ENCODE results near the gene MYCBP2.

MYCBP2 gene

DNA sequence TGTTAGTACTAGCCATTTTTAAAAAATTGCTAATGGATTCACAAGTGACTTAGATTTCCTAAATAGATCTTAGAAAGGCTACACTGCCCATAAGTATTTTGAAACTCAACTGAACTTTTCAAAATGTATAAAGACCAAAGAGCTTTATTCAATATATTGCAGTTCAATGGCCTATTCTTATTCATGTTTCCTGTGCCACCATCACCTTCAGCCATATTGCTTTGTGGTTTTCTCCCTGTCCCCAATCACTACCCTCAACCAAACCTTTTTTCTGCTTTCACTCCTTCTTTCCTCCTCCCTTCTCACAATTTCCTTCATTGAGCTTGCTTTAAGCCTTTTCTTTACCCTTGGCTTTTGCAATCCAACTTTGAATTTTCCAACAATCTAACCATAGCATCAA is 100.9 kb downstream of the MYCBP2 start:
- no peaks in the 10 kb centered on the region for H3K36me3 ChIP-seq (ENCODE audit: insufficient read depth)
- H3K4me2 ChIP-seq, result no peak overlapping the region
- no peaks in the 10 kb centered on the region for H3K27me3 ChIP-seq (ENCODE audit: insufficient read depth, low read depth)
- H3K4me1 ChIP-seq (ENCODE audit: low read depth, poor library complexity, severe bottlenecking), result no peaks in the 10 kb centered on the region
- no peaks in the 10 kb centered on the region for H4K20me1 ChIP-seq (ENCODE audit: insufficient read depth)
- H3K79me2 ChIP-seq (ENCODE audit: insufficient read depth, low read depth), result no peaks in the 10 kb centered on the region
- H3K9ac ChIP-seq, result no peak overlapping the region
- no peak for TF ChIP-seq CTCF (conservative IDR thresholded peaks at IDR 0.05; ENCODE audit: low read depth, low read length)
- H3K4me3 ChIP-seq (IDR thresholded peaks at IDR 0.05; ENCODE audit: insufficient read depth, low read depth, low read length), result no peak overlapping the region
- no peak overlapping the region for H3K27ac ChIP-seq
- H2AFZ ChIP-seq (ENCODE audit: low read depth), result no peak overlapping the region

- TF ChIP-seq CTCF (conservative IDR thresholded peaks at IDR 0.05; ENCODE audit: low read depth, low read length), result no peak
- H3K27me3 ChIP-seq (ENCODE audit: insufficient read depth, low read depth), result no peaks in the 10 kb centered on the region
- H3K27ac ChIP-seq, result no peak overlapping the region
- no peak overlapping the region for H3K4me2 ChIP-seq
- H4K20me1 ChIP-seq (ENCODE audit: insufficient read depth), result no peaks in the 10 kb centered on the region
- no peaks in the 10 kb centered on the region for H3K79me2 ChIP-seq (ENCODE audit: insufficient read depth, low read depth)
- H3K4me1 ChIP-seq (ENCODE audit: low read depth, poor library complexity, severe bottlenecking), result no peaks in the 10 kb centered on the region
- no peaks in the 10 kb centered on the region for H3K36me3 ChIP-seq (ENCODE audit: insufficient read depth)
- no peak overlapping the region for H2AFZ ChIP-seq (ENCODE audit: low read depth)
- H3K9ac ChIP-seq, result no peak overlapping the region
- no peak overlapping the region for H3K4me3 ChIP-seq (IDR thresholded peaks at IDR 0.05; ENCODE audit: insufficient read depth, low read depth, low read length)
Measured at GRCh38 chr13:77222909-77223308, 104.0 kb downstream of the MYCBP2 start.

DNA sequence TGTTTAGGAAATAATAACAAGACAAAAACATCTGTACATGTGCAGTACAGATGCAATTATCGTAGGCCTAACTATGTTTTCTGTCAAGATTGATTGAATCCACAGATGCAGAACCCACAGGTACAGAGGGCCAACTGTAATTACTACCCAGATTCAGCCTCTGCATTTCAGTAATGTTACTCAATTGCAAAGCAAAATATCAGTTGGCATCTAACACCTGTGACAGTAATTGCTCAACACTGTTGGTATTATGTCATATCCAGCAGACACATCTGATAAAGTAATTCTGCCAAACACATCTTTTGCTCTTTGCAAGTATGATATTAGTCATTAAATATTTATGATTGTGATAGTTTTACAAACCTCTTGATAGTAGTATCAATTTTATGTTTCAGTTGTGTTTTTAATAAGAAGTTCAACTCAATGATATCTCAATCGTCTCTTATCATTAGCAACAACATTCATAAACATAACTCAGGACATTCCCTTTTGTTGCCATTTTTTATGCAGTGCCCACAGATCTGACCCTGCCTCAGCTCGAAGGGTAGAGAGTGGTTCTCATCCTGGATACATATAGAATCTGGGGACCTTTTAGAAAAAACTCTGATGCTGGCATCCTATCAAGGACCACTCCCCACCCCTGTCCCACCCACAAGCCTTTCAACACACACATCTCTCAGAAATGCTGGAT is 104.7 kb downstream of the MYCBP2 start:
- Histone ChIP-seq H3K4me1 (ENCODE audit: low read depth, poor library complexity, severe bottlenecking) (no peaks in the 10 kb centered on the region), H3K9ac (no peak overlapping the region), H3K4me3 (IDR thresholded peaks at IDR 0.05; ENCODE audit: insufficient read depth, low read depth, low read length) (no peak overlapping the region), H3K27ac (no peak overlapping the region), H4K20me1 (ENCODE audit: insufficient read depth) (no peaks in the 10 kb centered on the region), H3K4me2 (no peak overlapping the region), H3K36me3 (ENCODE audit: insufficient read depth) (no peaks in the 10 kb centered on the region), H3K79me2 (ENCODE audit: insufficient read depth, low read depth) (no peaks in the 10 kb centered on the region), H2AFZ (ENCODE audit: low read depth) (no peak overlapping the region), H3K27me3 (ENCODE audit: insufficient read depth, low read depth) (no peaks in the 10 kb centered on the region)
- no peak for TF ChIP-seq CTCF (conservative IDR thresholded peaks at IDR 0.05; ENCODE audit: low read depth, low read length)

DNA sequence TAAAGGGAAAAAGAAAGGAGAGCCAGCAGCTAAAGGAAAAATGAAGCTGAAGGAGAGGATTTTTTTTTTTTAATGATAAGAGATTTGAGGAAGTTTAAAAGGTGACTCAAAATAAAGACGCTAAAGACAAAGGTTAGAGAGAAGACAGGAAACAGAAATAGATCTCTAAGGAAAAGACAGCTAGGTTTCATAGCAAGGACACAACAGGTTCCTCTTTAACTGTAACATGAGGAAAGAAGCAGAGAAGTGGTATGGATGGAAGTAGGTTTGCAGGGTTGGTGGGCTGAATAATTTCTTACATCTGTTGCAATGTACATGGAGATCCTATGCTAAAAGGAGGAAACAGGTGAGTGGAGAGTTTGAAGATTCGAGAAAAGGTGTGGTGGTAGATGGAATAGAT is 107.5 kb downstream of the MYCBP2 start:
- H3K36me3 ChIP-seq (ENCODE audit: insufficient read depth), result no peaks in the 10 kb centered on the region

More for the DNA sequence above, 107.5 kb downstream of the MYCBP2 start:
- Histone ChIP-seq H3K27me3 (ENCODE audit: insufficient read depth, low read depth) (no peaks in the 10 kb centered on the region), H4K20me1 (ENCODE audit: insufficient read depth) (no peaks in the 10 kb centered on the region), H3K79me2 (ENCODE audit: insufficient read depth, low read depth) (no peaks in the 10 kb centered on the region), H3K4me2 (no peak overlapping the region), H2AFZ (ENCODE audit: low read depth) (no peak overlapping the region), H3K4me1 (ENCODE audit: low read depth, poor library complexity, severe bottlenecking) (no peaks in the 10 kb centered on the region), H3K9ac (no peak overlapping the region), H3K4me3 (IDR thresholded peaks at IDR 0.05; ENCODE audit: insufficient read depth, low read depth, low read length) (no peak overlapping the region), H3K27ac (no peak overlapping the region)
- no peak for TF ChIP-seq CTCF (conservative IDR thresholded peaks at IDR 0.05; ENCODE audit: low read depth, low read length)

Data from KMS-11 (cell line).